NCI-H526 (cell line): ENCODE data around the gene SUSD1.

Source experiments
- DNase-seq, 2 experiments: peaks; one replicate each; lab custom pipeline; 2025; lab: John Stamatoyannopoulos, UW

The SUSD1 gene

DNA sequence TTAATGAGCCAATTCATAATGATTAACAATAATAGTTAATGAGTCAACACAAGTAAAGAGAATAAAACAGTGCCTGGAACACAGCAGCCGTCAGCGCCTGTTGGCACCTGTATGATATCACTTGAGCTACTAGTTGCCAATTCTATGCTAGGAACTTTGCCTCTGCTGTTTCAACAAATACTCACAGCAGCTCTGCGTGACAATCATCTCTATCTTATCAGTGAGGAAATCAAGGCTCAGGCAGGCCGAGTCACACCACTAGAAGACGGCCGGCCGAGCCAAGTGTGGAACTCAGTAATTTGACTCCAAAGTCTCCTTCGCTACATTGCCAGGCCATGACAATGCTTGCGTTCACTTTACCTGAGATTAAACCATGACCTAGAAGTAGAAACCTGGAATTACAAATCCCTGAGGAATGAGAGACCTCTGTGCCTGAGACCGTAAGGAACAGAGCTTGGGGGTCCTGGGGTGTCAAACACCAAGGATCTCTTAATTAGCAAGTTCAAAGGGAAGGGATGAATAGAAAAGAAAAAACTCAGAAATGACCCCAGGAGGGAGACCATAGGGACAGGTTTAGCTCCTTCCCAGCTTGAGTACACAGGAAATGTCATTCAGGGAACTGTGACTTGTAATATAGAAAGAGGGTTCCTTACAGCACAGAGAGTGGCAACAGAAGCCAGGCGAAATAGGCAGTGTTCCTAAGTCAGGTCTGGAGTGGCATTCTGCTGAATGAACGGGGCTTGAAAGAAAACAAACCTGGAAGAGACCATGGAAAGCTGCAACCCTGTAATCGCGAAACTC is 109.1 kb downstream of the SUSD1 start:
- no peak for DNase-seq

DNA sequence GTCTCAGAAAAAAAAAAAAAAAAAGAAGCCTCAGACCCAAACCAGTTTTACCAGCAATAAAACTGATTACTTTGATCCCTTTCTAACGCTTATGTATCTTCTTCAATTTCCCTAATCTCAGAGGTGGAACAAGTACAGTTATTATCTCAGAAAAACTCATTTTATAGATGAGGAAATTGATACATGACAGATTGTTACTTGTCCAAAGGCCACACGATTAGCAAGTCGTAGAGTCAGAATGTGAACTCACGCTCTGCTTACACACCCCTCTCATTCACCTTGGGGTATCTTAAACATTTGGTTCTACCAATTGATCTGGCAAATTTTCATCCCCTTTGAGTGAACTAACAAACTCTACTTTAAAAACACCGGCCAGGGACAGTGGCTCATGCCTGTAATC is 110.2 kb downstream of the SUSD1 start:
- DNase-seq: no peak

DNA sequence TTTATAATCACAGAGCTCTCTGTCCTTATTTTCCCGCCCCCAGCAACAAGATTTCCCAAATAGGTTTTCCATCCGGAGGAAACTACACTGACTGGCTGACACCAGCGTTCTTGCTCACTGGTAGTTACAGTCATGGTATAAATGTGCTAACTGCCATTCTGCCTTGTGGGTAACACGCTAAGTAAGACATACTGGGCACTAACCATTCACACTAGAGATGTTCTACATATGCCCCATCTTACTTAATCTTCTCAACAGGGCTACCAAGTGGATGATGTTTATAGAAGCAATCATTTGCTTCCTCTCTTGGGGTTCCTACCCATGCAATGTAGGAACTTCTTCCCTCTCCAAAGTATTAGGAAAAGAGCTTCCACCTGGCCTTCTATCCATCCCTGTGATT is 111.5 kb downstream of the SUSD1 start:
- DNase-seq: no peak

DNA sequence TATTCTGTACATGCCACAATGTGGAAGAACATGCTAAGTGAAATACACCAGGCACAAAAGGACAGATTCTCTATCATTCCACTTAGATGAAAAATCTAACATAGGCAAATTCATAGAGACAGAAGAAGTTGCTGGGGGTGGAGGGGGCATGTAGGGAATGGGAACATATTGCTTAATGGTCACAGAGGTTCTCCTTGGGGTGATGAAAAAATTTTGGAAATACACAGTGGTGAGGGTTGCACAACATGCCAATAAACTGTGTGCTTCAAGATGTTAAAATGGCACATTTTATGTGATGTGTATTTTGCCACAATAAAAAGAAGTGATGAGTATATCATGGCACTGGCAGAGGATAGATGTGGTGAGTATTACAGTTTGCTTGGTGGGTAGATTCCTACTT is 111.9 kb downstream of the SUSD1 start:
- no peak for DNase-seq

DNA sequence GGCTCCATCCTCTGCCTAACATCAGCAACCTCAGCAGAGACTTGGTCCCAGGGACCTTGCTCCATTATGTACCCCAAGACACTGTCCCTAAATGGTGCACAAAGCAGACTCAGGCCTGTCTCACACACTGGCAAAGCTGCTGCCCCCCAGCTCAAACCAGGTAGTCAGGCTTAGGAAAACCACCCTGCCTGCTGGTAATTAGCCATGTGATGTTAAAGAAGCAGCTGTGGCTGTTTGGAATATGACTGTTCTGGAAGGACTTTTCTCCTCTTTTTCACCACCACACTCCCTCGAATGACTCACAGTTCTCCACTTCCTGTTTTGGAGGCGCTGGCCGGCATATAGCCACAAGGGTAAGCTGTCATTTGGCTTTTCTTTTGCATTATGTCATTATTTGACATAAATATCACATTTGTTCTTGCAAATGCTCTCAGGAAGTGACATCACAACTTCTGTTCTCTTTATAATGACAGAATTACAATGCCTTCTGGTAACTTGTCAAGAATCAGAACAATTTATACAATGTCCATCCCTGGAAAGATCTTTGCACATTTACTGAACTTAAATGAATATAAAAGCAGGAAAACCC is 113.9 kb downstream of the SUSD1 start:
- no peak for DNase-seq

DNA sequence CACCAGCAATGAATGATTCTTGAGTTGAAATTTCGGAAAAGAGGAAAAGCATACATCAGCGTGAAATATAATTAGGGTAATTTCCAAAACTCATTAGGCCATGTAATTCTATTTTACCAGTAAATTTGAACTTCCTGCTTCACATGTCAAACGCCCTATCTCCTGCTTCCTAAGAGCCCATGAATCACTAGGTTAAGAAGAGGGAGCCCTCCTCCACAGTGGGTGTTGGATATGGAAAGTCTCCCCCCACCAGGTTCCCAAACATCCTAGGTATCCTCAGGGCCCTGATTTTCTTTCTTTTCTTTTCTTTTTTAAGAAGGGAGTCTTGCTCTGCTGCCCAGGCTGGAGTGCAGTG is 115.2 kb downstream of the SUSD1 start:
- DNase-seq: no peak

DNA sequence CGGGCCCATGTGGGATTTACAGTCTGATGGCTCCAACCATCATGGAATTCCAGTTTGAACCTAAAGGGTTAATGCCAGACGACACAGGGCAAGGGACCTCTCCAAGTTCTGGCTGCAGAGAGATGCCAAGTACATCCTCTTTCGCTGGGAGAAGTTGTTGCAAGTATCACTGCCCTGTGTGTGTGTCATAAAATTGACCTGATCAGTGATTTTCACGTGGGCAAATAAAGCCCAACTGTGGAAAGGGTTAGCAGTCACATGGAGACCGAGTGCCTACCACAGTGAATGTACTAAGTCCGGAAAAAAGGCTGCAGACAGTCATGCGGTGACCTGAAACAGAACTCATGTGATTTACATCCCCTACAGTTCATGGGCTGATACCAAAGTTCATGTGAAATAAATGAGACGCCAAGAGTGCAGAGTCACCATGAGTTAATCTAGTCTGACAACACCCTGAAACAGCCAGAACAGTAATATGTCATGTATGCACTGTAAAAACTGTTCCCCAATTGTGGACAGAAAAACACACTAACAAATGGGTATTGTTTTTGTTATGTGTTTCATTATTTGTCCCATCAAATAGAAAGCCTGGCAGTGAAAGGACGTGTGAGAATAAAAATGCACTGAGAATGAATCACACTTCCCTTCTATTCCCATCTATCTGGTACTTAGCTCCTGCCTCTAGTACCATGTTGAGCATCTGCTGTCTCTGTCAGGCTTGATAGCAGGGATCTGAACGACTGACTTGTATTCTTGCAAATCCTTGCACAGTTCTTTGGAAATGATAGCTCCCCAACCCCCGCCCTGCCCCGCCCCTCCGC is 115.7 kb downstream of the SUSD1 start:
- DNase-seq: no peak

DNA sequence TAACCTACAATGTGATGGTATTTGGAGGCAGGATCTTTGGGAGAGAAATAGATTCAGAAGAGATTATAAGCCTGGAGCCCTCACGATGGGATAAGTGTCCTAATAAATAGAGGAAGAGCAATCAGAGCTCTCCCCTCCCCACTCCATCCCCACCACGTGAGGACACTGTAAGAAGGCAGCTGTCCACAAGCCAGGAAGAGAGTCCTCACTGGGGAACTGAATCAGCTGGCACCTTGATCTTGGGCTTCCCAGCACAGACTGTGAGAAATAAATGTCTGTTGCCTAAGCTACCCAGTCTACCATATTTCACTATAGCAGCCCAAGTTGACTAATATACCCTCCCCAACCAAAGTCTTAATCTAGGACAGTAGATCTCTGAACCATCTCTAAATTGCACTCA is 118.1 kb downstream of the SUSD1 start:
- DNase-seq: no peak

DNA sequence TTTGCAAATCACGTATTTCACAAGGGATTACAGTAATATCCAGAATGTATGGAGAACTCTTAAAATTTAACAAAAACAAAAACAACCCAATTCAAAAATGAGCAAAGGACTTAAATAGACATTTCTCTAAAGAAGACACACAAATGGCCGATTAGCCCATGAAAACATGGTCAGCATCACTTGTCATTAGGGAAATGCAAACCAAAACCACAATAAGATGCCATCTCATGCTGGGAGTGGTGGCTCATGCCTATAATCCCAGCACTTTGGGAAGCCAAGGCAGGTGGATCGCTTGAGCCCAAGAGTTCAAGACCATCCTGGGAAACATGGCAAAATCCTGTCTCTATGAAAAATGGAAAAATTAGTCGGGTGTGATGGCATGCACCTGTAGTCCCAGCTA is 120.2 kb downstream of the SUSD1 start:
- no peak for DNase-seq

DNA sequence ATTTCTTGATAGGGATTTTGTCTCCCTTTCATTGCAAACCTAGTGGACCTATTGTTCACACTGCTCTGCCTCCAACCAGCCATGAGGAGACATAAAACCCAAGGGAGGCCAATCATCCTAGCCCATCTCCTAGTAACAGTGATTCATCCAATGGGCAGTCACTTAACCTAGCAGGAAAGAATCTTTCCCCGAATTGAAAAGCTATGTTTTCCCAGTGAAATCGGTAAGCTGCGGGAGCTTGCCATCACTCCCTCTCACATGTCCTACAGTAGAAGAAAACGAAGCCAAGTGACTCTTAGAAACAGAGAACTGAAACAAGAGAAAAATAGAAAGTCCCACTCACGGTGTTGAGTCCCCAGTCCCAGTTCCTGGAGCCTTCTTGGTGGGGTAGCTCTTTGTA is 123.3 kb downstream of the SUSD1 start:
- no peak for DNase-seq

DNA sequence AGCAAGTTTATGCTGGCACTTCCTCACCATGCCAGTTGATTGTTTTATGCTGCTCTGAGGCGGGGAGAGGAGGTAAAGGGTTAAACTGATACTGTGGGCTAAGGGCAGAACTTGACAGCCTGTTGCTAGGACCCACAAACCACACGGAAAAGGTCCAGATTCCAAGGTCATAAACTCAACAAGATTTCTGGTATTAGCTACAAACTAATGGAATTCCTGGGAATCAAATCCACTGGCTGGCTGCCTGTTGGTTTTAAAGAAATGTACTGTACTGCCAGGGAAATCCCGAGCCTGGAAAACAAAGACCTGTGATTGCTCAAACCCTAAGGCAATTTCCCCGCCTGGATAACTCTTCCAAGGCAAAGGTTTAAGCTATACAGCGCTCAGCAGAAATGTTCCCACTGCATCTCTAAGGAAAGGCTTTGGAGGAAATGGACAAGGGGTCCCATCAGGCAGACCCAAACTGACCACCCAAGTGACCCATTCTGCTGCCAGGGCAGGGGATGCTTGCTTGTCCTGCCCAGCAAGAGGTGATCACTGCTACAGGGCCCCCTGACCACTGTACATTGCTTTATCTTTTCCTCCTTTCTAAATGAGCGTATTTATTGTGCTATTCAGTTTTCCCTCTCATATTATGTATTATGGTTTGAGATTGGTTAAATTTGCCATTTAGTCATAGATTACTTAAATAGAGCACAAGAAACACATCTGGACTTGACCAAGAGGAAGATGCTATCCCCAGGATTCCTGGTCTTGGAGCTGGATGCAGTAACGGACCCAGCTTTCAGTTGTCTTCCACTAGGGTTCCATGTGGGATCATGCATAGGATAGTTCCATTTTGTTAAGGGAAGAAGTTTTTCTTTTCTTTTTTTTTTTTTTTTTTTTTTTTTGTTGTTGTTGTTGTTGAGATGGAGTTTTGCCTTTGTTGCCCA is 124.3 kb downstream of the SUSD1 start:
- no peak for DNase-seq

DNA sequence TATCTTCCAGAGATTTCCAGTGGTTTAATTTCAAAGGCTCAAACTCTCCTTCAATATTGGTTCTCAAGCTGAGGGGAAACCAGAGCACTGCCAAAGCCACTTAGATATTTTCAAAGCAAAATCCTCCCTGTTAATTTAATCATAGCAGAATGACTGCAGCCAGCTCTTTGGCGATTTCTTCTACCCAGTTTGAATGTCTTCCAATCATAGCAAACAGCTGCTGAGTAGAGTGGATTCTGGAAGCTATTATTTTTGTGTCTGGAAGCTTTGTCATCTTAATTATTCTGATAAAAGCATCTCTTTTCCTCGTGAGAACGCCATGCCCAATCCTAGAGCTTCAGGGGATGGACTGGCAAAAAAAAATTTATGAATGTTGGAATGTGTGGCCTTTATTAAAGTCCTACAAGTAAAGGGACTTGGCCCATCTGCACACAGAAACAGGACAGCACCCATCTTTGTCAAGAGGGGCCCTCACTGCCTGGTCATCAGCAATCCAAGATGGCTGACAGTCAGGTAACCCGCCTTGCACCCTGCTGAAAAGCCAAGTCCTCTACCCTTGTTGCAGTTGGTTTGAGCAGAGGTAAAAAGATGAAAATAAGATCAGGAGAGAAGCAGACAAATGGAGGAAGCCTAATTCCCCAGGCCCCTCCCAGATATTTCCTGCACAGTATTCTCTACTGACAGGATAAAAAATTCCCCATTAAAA is 125.1 kb downstream of the SUSD1 start:
- DNase-seq: no peak

DNA sequence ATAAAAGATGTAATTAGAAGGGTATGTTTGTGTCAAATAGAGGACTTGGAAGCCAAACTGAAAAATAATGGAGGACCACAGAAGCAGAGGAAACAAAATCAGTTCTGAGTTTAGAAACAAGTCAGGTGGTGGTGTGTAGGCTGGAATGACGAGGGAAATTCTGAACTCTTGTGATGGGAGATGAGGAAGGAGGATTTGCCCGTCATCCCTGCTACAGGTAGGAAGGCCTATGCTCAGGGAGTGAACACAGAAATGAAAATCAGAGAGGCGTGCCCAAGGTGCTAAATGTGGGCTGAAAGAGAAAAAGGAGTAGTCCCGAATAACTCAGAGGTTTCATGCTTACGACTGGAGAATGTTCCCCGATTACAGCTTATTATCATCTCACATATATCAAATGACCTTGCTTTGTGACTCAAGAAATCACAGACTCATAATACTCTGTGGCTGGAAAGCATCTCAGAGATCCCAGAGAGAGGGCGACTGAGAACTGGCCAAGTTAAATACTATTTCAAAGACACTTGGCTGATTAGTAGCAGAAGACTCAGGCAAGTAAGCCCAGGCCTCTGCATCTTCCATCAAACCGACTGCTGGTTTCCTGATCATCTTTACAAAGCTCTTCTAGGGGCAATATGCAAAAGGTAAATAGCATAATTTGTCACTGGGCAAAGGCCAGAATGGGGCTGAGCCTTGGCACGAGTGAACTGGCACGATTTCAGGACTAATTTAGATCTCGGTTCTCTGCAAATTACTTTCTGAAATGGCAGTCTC is 126.0 kb downstream of the SUSD1 start:
- DNase-seq: no peak

DNA sequence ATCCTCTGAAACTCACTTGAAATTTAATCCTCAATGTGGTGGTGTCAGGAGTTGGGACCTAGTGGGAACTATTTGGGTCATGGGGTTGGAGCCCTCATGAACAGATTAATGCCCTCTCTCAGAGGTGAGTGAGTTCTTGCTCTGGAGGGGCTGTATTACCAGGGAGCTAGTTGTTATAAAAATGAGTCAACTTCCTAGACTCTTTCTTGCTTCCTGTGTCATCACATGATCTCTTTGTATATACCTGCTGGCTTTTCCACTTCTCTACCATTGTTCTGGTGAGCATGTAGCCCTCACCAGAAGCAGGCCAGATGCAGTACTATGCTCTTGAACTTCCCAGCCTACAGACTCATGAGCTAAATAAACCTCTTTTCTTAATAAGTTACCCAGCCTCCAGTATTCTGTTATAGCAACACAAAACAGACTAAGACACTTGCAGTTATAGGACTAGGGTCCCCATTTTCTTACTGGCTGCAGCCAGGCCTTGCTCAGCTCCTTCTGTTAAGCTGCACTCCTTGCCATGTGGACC is 127.5 kb downstream of the SUSD1 start:
- no peak for DNase-seq

DNA sequence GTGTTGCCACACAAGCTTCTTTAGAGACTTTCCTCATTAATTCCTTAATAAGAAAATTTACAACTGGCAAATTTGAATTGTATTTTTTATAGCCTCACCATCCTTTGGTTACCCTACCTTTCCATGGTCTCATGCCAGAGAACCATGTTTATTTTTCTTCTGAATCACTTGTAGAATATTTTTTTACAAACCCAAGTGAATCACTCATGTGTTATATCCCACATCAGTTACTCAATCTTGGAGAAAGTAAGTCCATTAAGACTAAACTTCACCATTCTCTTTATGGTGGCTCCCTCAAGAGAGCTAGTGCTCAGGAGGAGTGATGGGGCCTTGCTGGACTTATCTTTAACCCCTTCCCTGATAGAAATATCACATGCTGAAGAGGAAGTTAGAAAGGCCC is 128.9 kb downstream of the SUSD1 start:
- DNase-seq: no peak

DNA sequence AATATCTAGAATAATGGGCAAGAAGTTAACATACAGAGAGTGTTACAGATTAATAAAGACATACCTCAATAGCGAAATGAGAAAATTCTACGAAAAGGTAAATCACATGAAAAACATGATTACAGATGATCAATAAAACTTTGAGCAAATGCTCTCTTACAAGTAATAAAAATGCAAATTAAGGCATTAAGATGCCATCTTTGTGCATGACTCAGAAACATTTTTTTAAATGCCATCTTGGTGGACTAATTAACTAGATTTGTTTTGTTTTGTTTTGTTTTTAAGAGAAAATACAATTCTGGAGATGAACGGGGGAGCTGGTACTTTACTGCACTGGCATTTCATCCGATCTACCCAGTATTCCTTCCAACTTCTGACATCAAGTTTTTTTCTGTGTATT is 130.2 kb downstream of the SUSD1 start:
- DNase-seq: no peak

DNA sequence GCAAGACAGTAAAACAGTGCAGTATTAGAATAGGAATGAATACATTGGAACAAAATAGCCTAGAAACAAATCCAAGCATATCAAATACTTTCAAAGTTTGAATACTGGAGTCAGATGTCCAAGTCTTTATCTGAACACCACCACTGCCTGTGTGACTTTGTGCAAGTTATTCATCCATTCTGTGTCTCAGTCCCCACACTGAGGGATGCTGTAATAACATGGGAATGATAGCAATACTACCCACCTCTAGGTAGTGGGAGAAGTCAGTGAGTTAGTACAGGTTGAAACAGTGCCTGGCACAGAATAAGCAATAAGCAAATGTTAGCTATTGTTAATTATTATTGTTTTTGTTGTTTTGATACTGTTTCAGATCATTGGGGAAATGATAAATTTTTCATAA is 130.9 kb downstream of the SUSD1 start:
- no peak for DNase-seq

DNA sequence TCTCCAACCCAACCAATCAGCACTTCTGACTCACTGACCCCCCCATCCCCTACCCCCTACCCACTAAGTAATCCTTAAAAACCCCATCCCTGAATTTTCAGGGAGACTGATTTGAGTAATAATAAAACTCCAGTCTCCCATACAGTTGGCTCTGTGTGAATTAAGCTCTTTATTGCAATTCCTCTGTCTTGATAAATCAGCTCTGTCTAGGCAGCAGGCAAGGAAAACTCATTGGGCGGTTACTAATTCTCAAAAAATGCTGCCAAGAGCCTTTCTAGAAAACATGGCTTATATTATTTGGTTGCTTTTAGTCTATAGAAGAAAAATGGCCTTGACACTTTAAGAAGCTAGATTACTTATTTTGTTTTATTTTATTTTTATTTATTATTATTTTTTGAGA is 131.7 kb downstream of the SUSD1 start:
- no peak for DNase-seq

DNA sequence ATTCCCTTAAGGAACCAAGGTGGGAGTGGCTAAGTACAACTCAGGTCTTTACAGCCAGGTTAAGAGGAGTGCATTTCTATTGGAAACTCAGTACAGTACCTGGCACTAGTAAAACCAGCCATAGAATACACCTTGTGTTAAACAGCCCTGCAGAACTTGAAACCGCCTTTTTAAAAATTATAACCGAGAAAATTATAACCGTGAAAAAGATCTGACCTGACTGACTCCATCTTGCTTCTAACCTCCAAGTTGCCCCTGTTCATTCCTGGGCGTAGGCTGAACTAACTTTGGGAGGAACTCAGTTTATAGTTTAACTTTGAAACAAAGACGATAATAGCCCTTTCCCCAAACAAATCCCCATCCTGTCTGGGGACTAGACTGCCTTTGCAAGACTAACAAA is 132.3 kb downstream of the SUSD1 start:
- no peak for DNase-seq

DNA sequence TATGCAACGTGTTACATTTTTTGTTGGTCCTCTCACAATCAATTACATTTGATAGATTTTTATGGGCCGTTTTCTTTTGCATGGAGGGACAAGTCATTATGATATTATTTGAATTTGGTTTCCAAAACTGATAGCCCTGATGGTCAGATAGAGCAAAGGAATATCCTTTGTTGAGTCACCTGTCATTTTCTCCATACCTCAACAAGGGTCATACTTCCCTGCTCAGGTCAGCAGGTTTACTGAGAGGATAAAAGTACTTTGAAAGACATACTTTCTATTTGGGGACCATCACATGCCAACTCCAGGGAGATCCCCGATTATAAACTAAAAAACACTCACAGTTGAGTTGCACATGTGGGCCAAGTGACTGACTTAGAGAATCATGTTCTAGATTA is 132.9 kb downstream of the SUSD1 start:
- no peak for DNase-seq
